Vagina (tissue), 2 donors: ENCODE data around the gene BCL7C. TPM values are rescaled to one million over a fixed set of nuclear protein-coding genes. Genes with fewer than 3 reads are reported as not detected.

ENCODE experiments used
- DNase-seq, 2 donors: peaks; one replicate each; pipeline ENCODE4 v3.0.0-alpha.2; 2017; ENCODE audit errors: extremely low spot score in 2 of 2
- H3K27ac ChIP-seq: fragments of 200-600 bp; sonication (generic); one replicate; pipeline ENCODE4 v1.5.1; 2019
- H3K27me3 ChIP-seq: fragments of 200-600 bp; sonication (generic); one replicate; pipeline ENCODE4 v1.5.1; 2019
- H3K36me3 ChIP-seq, 2 donors: fragments of 200-600 bp; sonication (generic); one replicate each; pipeline ENCODE4 v1.5.1; 2017 to 2019
- H3K4me1 ChIP-seq: fragments of 200-600 bp; sonication (generic); one replicate; pipeline ENCODE4 v1.5.1; 2019
- H3K4me3 ChIP-seq, 2 donors: fragments of 200-600 bp; sonication (generic); 1 replicate in 1 of 2; 2 replicates in 1 of 2; pipeline ENCODE4 v1.5.1; 2016 to 2019
- H3K9me3 ChIP-seq: fragments of 200-600 bp; sonication (generic); one replicate; pipeline ENCODE4 v1.5.1; 2019
- POLR2A ChIP-seq, 2 donors: fragments of 450-650 bp; IDR thresholded peaks; one replicate each; pipeline ENCODE4 v1.6.1; 2017; ENCODE audit warnings: antibody characterized with exemption in 2 of 2, mild to moderate bottlenecking in 2 of 2, moderate library complexity in 2 of 2
- POLR2AphosphoS5 ChIP-seq, 2 donors: sonication (generic); formaldehyde crosslinking; IDR thresholded peaks; one replicate each; pipeline ENCODE4 v1.9.0; 2017; ENCODE audit warnings: antibody characterized with exemption in 2 of 2, mild to moderate bottlenecking in 2 of 2, low read depth in 1 of 2; ENCODE audit not compliant: insufficient read depth in 1 of 2
- intact Hi-C: fragments of 100-400 bp; cut with DNase I; formaldehyde crosslinking; loops from one replicate; pipeline ENCODE4 v1.15.1; 2023
- total RNA-seq: library from RNA; depleted of rRNA; stranded (reverse); fragments of >200 nt; gene quantifications from one replicate; pipeline ENCODE4 v1.2.3, GENCODE V29; 2016
- TF ChIP-seq, protein P1 (sequence below), 3 experiments: fragments of 450-650 bp in 2 of 3; fragments of 200-600 bp in 1 of 3; sonication (generic) in 1 of 3; IDR thresholded peaks; one replicate each; pipeline ENCODE4 v1.5.1; 2017 to 2019; ENCODE audit warnings: antibody characterized with exemption in 3 of 3, mild to moderate bottlenecking in 2 of 3, moderate library complexity in 2 of 3

BCL7C gene
- total RNA-seq, 1 donor from 2014 or later = 38.1 TPM

DNA sequence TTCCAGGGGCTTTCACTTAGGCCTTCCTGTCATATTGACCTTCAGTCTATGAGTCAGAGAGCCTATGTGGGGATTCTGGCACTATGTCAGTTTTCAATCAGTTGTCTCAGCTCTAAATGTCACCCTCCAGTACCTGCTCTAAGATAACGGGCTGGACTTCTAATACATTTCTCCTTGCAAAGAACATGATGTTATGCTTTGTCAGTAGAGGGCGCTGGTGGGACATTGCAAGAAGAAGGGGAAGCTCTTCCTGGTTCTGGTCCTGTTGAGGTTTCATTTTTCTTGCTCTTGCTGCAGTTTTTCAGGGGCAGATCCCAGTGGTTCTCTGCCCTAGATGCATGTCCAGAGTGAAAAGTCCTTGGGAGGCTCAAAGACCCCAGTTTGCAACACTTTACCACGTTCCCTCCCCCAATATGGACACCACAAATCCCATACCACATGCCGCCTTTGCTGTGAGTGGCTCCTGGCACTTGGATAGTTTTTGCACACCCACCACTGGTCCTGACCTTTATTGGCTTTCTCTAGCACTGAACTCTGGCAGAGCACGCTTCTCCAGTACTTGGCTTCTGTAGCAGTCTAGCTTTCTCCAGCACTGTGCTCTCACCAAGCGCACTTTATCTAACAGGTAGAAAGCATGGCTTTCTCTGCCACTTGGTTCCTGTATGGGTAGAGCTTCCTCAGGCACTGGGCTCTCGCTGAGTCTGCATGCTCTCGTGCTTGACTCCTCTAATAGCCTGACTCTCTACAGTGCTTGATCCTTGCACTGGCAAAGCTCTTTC, 49.0 kb downstream of the BCL7C start:
- Histone ChIP-seq H3K4me1 (peaks cover 11% of the 10 kb centered on the region), H3K4me3 (peak overlapping the region; percentile 23 to 31), H3K9me3 (no peaks in the 10 kb centered on the region), H3K27ac (peak overlapping the region; percentile 69), H3K27me3 (no peaks in the 10 kb centered on the region), H3K36me3 (no peaks in the 10 kb centered on the region)
- DNase-seq = no peak
- intact Hi-C loops = loop anchor here (5.0 kb wide), 2 partner anchors 57 to 77 kb away; partner anchors contain the start of gene FBXL19
- TF ChIP-seq POLR2AphosphoS5 (IDR thresholded peaks at IDR 0.05; ENCODE audit: insufficient read depth in 1 of 2, low read depth in 1 of 2) (peak in 1 of 2 donors; percentile 54), POLR2A (IDR thresholded peaks at IDR 0.05) (no peak)
- TF ChIP-seq, protein P1, sequence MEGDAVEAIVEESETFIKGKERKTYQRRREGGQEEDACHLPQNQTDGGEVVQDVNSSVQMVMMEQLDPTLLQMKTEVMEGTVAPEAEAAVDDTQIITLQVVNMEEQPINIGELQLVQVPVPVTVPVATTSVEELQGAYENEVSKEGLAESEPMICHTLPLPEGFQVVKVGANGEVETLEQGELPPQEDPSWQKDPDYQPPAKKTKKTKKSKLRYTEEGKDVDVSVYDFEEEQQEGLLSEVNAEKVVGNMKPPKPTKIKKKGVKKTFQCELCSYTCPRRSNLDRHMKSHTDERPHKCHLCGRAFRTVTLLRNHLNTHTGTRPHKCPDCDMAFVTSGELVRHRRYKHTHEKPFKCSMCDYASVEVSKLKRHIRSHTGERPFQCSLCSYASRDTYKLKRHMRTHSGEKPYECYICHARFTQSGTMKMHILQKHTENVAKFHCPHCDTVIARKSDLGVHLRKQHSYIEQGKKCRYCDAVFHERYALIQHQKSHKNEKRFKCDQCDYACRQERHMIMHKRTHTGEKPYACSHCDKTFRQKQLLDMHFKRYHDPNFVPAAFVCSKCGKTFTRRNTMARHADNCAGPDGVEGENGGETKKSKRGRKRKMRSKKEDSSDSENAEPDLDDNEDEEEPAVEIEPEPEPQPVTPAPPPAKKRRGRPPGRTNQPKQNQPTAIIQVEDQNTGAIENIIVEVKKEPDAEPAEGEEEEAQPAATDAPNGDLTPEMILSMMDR (IDR thresholded peaks at IDR 0.05) = peak; percentile 63 to 88 (median 70)

DNA sequence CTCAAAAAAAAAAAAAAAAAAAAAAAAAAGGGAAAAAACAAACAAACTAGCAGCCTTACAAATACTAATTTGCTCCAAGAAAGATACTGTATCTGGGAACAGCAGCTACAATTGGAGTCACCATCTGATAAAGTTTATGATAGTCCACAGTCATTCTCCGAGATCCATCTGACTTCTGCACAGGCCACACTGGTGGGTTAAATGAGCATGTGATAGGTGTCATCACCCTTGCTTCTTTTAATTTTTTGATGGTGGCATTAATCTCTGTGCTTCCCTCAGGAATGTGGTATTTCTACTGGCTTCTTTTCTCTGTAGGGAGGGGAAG, 49.6 kb downstream of the BCL7C start:
- TF ChIP-seq, protein P1 (IDR thresholded peaks at IDR 0.05) = no peak
- TF ChIP-seq POLR2A (IDR thresholded peaks at IDR 0.05) (no peak), POLR2AphosphoS5 (IDR thresholded peaks at IDR 0.05; ENCODE audit: insufficient read depth in 1 of 2, low read depth in 1 of 2) (no peak)
- no peaks in the 10 kb centered on the region for H3K36me3 ChIP-seq
- no peaks in the 10 kb centered on the region for H3K9me3 ChIP-seq
- no peaks in the 10 kb centered on the region for H3K27me3 ChIP-seq
- H3K4me3 ChIP-seq = no peak overlapping the region
- DNase-seq = no peak
- intact Hi-C loops = loop anchor here (5.0 kb wide), 2 partner anchors 58 to 78 kb away; partner anchors contain the start of gene FBXL19
- H3K4me1 ChIP-seq = peaks cover 11% of the 10 kb centered on the region
- H3K27ac ChIP-seq = peak overlapping the region; percentile 69

DNA sequence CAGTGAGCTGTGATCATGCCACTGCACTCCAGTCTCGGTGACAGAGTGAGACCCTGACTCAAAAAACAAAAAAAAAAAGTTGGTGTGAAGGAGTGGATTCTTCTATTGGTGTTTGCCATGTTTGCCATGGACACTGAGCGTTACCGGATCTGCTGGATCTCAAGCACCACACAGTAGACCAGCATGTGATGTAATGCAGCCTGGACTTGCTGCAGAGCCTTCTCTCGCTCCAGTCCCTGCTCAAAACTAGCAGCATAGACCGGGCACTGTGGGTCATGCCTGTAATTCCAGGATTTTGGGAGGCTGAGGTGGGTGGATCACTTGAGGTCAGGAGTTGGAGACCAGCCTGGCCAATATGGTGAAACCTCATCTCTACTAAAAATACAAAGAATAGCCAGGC, 50.4 kb downstream of the BCL7C start:
- TF ChIP-seq POLR2AphosphoS5 (IDR thresholded peaks at IDR 0.05; ENCODE audit: insufficient read depth in 1 of 2, low read depth in 1 of 2) = no peak
- TF ChIP-seq, protein P1 (IDR thresholded peaks at IDR 0.05) = no peak
- TF ChIP-seq POLR2A (IDR thresholded peaks at IDR 0.05) = no peak
- Histone ChIP-seq H3K27ac (no peak overlapping the region), H3K27me3 (no peaks in the 10 kb centered on the region), H3K9me3 (no peaks in the 10 kb centered on the region), H3K4me1 (peaks cover 11% of the 10 kb centered on the region), H3K4me3 (no peak overlapping the region), H3K36me3 (no peaks in the 10 kb centered on the region)
- intact Hi-C loops = loop anchor here (5.0 kb wide), 2 partner anchors 59 to 79 kb away; partner anchors contain the start of gene FBXL19
- DNase-seq = no peak

DNA sequence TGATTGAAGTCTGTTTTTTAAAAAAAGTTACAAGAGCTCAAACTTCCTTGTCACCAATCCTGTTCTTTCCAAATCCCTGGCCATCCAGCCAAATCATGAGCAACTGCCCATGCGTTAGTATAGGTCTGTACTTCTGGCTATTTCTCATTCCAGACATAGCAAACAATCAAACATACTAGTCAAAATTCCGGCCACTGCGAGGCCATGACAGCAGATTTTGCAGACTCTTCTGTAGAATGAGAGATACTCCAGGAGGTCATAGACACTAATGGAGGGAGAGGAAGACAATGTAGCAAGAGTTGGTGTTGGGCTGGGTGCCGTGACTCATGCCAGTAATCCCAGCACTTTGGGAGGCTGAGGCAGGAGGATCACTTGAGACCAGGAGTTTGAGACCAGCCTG, 50.9 kb downstream of the BCL7C start:
- intact Hi-C loops = loop anchor here (5.0 kb wide), 2 partner anchors 59 to 79 kb away; partner anchors contain the start of gene FBXL19
- no peak for TF ChIP-seq POLR2AphosphoS5 (IDR thresholded peaks at IDR 0.05; ENCODE audit: insufficient read depth in 1 of 2, low read depth in 1 of 2)

DNA sequence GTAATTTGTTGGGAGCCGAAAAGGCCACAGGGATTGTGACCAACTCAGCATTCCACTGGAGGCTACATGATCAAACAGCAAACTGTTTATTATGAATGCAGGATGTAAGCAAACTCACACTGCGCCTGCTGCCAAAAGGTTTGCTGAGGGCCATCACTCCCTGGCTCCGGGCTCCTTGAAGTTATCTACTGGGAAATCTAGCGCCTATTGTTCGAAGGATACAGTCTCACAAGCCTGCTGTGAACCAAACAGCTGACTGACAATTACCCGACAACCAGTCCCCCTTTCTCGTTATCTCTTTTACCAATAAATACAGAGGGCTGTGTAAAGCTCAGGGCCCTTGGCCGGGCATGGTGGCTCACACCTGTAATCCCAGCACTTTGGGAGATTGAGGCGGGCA, 52.5 kb downstream of the BCL7C start:
- Histone ChIP-seq H3K27me3 (no peaks in the 10 kb centered on the region), H3K4me1 (peaks cover 11% of the 10 kb centered on the region), H3K36me3 (no peaks in the 10 kb centered on the region), H3K9me3 (no peaks in the 10 kb centered on the region), H3K27ac (no peak overlapping the region), H3K4me3 (no peak overlapping the region)
- no peak for DNase-seq
- intact Hi-C loops = loop anchor here (5.0 kb wide), 2 partner anchors 61 to 81 kb away; partner anchors contain the start of gene FBXL19
- TF ChIP-seq, protein P1 (IDR thresholded peaks at IDR 0.05) = no peak
- no peak for TF ChIP-seq POLR2AphosphoS5 (IDR thresholded peaks at IDR 0.05; ENCODE audit: insufficient read depth in 1 of 2, low read depth in 1 of 2)
- no peak for TF ChIP-seq POLR2A (IDR thresholded peaks at IDR 0.05)

More for the DNA sequence above, 50.9 kb downstream of the BCL7C start:
- Histone ChIP-seq H3K4me3 (no peak overlapping the region), H3K36me3 (no peaks in the 10 kb centered on the region), H3K27me3 (no peaks in the 10 kb centered on the region), H3K4me1 (peaks cover 11% of the 10 kb centered on the region), H3K27ac (no peak overlapping the region), H3K9me3 (no peaks in the 10 kb centered on the region)
- no peak for DNase-seq
